ENCODE results near the gene STAC.
"Not testable (repeated sequence)": the region's sequence is repeated elsewhere in the genome, so short reads cannot be mapped to it uniquely, and the experiment has no call there.

The STAC gene

GRCh38 chr3:36519682-36520081 lies 139.4 kb downstream of the STAC start:
- DNase-seq (ENCODE audit: low read depth in 2 of 2) = no peak

GRCh38 chr3:36520241-36521006 lies 140.1 kb downstream of the STAC start:
- no peak for DNase-seq (ENCODE audit: low read depth in 2 of 2)

GRCh38 chr3:36521007-36521379 lies 140.7 kb downstream of the STAC start:
- DNase-seq (ENCODE audit: low read depth in 2 of 2) = no peak

- DNase-seq (ENCODE audit: low read depth in 2 of 2) = no peak
These were observed 144.3 kb downstream of the STAC start for GRCh38 chr3:36524560-36524959.

GRCh38 chr3:36525115-36525801 lies 145.0 kb downstream of the STAC start:
- DNase-seq (ENCODE audit: low read depth in 2 of 2) = no peak

- no peak for DNase-seq (ENCODE audit: low read depth in 2 of 2)
These were observed 157.9 kb downstream of the STAC start for GRCh38 chr3:36538136-36538749.

GRCh38 chr3:36540888-36541518 lies 160.7 kb downstream of the STAC start:
- no peak for DNase-seq (ENCODE audit: low read depth in 2 of 2)

GRCh38 chr3:36542186-36542585 lies 161.9 kb downstream of the STAC start:
- no peak for DNase-seq (ENCODE audit: low read depth in 2 of 2)

- no peak for DNase-seq (ENCODE audit: low read depth in 2 of 2)
These were observed 163.1 kb downstream of the STAC start for GRCh38 chr3:36543276-36543997.

- DNase-seq (ENCODE audit: low read depth in 2 of 2) = no peak
These were observed 165.9 kb downstream of the STAC start for GRCh38 chr3:36546226-36546625.

GRCh38 chr3:36548712-36549111 lies 168.4 kb downstream of the STAC start:
- no peak for DNase-seq (ENCODE audit: low read depth in 2 of 2)

- no peak for DNase-seq (ENCODE audit: low read depth in 2 of 2)
These were observed 176.9 kb downstream of the STAC start for GRCh38 chr3:36557021-36557707.

GRCh38 chr3:36557708-36558421 lies 177.6 kb downstream of the STAC start:
- DNase-seq (ENCODE audit: low read depth in 2 of 2) = no peak

GRCh38 chr3:36558961-36559360 lies 178.7 kb downstream of the STAC start:
- DNase-seq (ENCODE audit: low read depth in 2 of 2) = no peak

GRCh38 chr3:36560685-36561084 lies 180.4 kb downstream of the STAC start:
- no peak for DNase-seq (ENCODE audit: low read depth in 2 of 2)

GRCh38 chr3:36561601-36562000 lies 181.3 kb downstream of the STAC start:
- DNase-seq (ENCODE audit: low read depth in 2 of 2) = no peak

GRCh38 chr3:36562945-36563344 lies 182.6 kb downstream of the STAC start:
- DNase-seq (ENCODE audit: low read depth in 2 of 2) = no peak

GRCh38 chr3:36575241-36575640 lies 194.9 kb downstream of the STAC start:
- no peak for DNase-seq (ENCODE audit: low read depth in 2 of 2)

GRCh38 chr3:36578418-36578817 lies 198.1 kb downstream of the STAC start:
- not testable (repeated sequence) for DNase-seq (ENCODE audit: low read depth in 2 of 2)

GRCh38 chr3:36579746-36580145 lies 199.4 kb downstream of the STAC start:
- DNase-seq (ENCODE audit: low read depth in 2 of 2) = no peak

- DNase-seq (ENCODE audit: low read depth in 2 of 2) = no peak
These were observed 200.4 kb downstream of the STAC start for GRCh38 chr3:36580716-36581115.

Data from stimulated activated CD4-positive, alpha-beta T cell treated with anti-CD3 and anti-CD28 coated beads, Interleukin-1b, Interleukin-23, amount 100 ng/mL, for 4 hours (primary cell).